ENCODE measurements around the gene STX5.
"Not testable (repeated sequence)": the region's sequence is repeated elsewhere in the genome, so short reads cannot be mapped to it uniquely, and the experiment has no call there.

Gene STX5

DNA sequence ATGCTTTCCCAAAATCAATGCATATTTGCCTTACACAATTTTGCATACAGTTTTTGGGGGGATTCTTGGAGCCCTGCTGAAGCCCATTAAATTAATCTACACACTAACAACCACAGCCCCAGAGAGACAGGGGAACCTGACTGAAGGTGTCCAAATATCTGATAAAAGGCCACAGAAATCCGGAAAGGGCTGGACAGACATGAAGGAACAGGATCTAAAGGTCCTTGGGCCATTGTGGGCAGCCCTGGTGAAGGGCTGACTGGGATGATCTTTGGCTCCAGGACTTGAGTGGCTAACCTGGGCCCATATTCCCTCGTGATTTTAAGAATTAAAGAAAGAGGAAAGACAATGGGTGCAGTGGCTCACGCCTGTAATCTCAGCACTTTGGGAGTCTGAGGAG is 14.3 kb upstream of the STX5 start:
- H4K20me1 ChIP-seq (ENCODE audit: insufficient read depth, low read length) = no peaks in the 10 kb centered on the region
- DNase-seq = no peak
- TF ChIP-seq, protein P1, sequence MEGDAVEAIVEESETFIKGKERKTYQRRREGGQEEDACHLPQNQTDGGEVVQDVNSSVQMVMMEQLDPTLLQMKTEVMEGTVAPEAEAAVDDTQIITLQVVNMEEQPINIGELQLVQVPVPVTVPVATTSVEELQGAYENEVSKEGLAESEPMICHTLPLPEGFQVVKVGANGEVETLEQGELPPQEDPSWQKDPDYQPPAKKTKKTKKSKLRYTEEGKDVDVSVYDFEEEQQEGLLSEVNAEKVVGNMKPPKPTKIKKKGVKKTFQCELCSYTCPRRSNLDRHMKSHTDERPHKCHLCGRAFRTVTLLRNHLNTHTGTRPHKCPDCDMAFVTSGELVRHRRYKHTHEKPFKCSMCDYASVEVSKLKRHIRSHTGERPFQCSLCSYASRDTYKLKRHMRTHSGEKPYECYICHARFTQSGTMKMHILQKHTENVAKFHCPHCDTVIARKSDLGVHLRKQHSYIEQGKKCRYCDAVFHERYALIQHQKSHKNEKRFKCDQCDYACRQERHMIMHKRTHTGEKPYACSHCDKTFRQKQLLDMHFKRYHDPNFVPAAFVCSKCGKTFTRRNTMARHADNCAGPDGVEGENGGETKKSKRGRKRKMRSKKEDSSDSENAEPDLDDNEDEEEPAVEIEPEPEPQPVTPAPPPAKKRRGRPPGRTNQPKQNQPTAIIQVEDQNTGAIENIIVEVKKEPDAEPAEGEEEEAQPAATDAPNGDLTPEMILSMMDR (IDR thresholded peaks at IDR 0.05; ENCODE audit: borderline replicate concordance, extremely low read depth, low read length, poor library complexity, severe bottlenecking) = no peak
- no peak for TF ChIP-seq EZH2 (IDR thresholded peaks at IDR 0.05; ENCODE audit: borderline replicate concordance, low read depth, low read length, severe bottlenecking)
- no peak for ATAC-seq (ENCODE audit: insufficient read depth, low read depth)
- no peak overlapping the region for H2AFZ ChIP-seq (ENCODE audit: low read depth, low read length)
- H3K27ac ChIP-seq (ENCODE audit: low read length) = no peak overlapping the region
- no peak overlapping the region for H3K9ac ChIP-seq (ENCODE audit: low read depth, low read length)
- no peaks in the 10 kb centered on the region for H3K36me3 ChIP-seq (ENCODE audit: insufficient read depth, low read length)
- H3K9me3 ChIP-seq (ENCODE audit: insufficient read depth, low read length, severe bottlenecking) = no peaks in the 10 kb centered on the region
- H3K4me2 ChIP-seq (ENCODE audit: insufficient read depth, low read length) = no peak overlapping the region
- no peaks in the 10 kb centered on the region for H3K79me2 ChIP-seq (ENCODE audit: insufficient read depth, low read length)
- no peak overlapping the region for H3K4me3 ChIP-seq (ENCODE audit: low read depth in 1 of 2, low read length in 2 of 2)
- H3K27me3 ChIP-seq (ENCODE audit: insufficient read depth, low read length, poor library complexity) = no peaks in the 10 kb centered on the region
- peaks cover 17% of the 10 kb centered on the region for H3K4me1 ChIP-seq (ENCODE audit: insufficient read depth, low read length)

DNA sequence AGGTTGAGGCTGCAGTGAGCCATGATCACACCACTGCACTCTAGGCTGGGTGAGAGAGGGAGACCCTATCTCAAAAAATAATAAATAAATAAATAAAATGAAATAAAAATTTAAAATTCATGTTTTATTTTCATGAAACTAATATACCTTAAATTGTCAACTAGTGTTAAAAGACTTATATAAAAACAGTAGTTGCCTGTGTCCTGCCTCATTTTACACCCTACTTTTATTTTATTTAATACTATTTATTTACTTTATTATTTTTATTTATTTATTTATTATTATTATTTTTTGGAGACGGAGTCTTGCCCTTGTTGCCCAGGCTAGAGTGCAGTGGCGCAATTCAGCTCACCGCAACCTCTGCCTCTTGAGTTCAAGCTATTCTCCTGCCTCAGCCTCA is 12.3 kb upstream of the STX5 start:
- Histone ChIP-seq H3K4me3 (ENCODE audit: low read depth in 1 of 2, low read length in 2 of 2) (no peak overlapping the region), H3K79me2 (ENCODE audit: insufficient read depth, low read length) (peaks cover 3% of the 10 kb centered on the region), H2AFZ (ENCODE audit: low read depth, low read length) (no peak overlapping the region), H3K9ac (ENCODE audit: low read depth, low read length) (no peak overlapping the region), H3K27ac (ENCODE audit: low read length) (no peak overlapping the region), H3K36me3 (ENCODE audit: insufficient read depth, low read length) (no peaks in the 10 kb centered on the region), H3K27me3 (ENCODE audit: insufficient read depth, low read length, poor library complexity) (no peaks in the 10 kb centered on the region), H3K4me2 (ENCODE audit: insufficient read depth, low read length) (no peak overlapping the region), H3K4me1 (ENCODE audit: insufficient read depth, low read length) (peaks cover 24% of the 10 kb centered on the region), H4K20me1 (ENCODE audit: insufficient read depth, low read length) (no peaks in the 10 kb centered on the region), H3K9me3 (ENCODE audit: insufficient read depth, low read length, severe bottlenecking) (no peaks in the 10 kb centered on the region)
- DNase-seq (no peak), ATAC-seq (ENCODE audit: insufficient read depth, low read depth) (no peak)
- TF ChIP-seq, protein P1 (IDR thresholded peaks at IDR 0.05; ENCODE audit: borderline replicate concordance, extremely low read depth, low read length, poor library complexity, severe bottlenecking) = no peak
- TF ChIP-seq EZH2 (IDR thresholded peaks at IDR 0.05; ENCODE audit: borderline replicate concordance, low read depth, low read length, severe bottlenecking) = no peak

DNA sequence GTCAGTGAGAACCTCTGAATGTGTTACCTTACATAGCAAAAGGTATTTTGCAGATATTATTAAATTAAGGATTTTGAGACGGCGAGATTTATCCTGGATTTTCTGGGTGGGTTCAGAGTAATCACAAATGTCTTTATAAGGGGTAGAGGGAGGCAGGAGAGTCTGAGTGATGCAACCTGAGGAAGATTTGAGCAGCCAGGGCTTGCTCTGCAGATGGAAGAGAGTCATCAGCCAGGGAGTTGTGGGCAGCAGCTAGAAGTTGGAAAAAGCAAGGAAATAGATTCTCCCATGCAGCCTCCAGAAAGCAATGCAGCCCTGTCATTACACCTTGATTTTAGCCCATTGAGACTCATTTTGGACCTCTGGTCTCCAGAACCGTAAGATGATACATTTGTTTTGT is 11.6 kb upstream of the STX5 start:
- Histone ChIP-seq H3K4me2 (ENCODE audit: insufficient read depth, low read length) (no peak overlapping the region), H2AFZ (ENCODE audit: low read depth, low read length) (no peak overlapping the region), H4K20me1 (ENCODE audit: insufficient read depth, low read length) (no peaks in the 10 kb centered on the region), H3K4me1 (ENCODE audit: insufficient read depth, low read length) (peaks cover 26% of the 10 kb centered on the region), H3K79me2 (ENCODE audit: insufficient read depth, low read length) (peaks cover 10% of the 10 kb centered on the region), H3K4me3 (ENCODE audit: low read depth in 1 of 2, low read length in 2 of 2) (no peak overlapping the region), H3K9me3 (ENCODE audit: insufficient read depth, low read length, severe bottlenecking) (no peaks in the 10 kb centered on the region), H3K36me3 (ENCODE audit: insufficient read depth, low read length) (no peaks in the 10 kb centered on the region), H3K27me3 (ENCODE audit: insufficient read depth, low read length, poor library complexity) (no peaks in the 10 kb centered on the region), H3K9ac (ENCODE audit: low read depth, low read length) (no peak overlapping the region; the same call in 1 of the 2 replicates), H3K27ac (ENCODE audit: low read length) (0 out of 2 replicates have a peak overlapping the region, but pooled peaks have one; percentile 31)
- ATAC-seq (ENCODE audit: insufficient read depth, low read depth) (no peak), DNase-seq (no peak)
- TF ChIP-seq, protein P1 (IDR thresholded peaks at IDR 0.05; ENCODE audit: borderline replicate concordance, extremely low read depth, low read length, poor library complexity, severe bottlenecking) = no peak
- TF ChIP-seq EZH2 (IDR thresholded peaks at IDR 0.05; ENCODE audit: borderline replicate concordance, low read depth, low read length, severe bottlenecking) = no peak

DNA sequence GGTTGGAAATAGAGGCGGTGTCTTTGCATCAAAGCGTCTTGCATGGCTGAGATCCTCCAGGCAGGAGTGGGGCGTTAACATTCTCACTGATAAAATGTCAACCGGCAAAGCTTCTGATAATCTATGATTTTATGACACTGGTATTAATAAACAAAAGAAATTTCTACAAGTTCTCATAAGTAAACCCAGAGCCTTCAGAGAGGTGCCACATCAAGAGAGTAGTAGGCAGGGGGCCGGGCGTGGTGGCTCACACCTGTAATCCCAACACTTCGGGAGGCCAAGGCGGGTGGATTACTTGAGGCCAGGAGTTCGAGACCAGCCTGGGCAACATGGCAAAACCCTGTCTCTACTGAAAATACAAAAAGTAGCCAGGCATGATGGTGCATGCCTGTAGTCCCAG is 11.0 kb upstream of the STX5 start:
- not testable (repeated sequence) for DNase-seq; ATAC-seq (ENCODE audit: insufficient read depth, low read depth); H3K27me3 ChIP-seq (ENCODE audit: insufficient read depth, low read length, poor library complexity); H4K20me1 ChIP-seq (ENCODE audit: insufficient read depth, low read length); H3K36me3 ChIP-seq (ENCODE audit: insufficient read depth, low read length); H3K9me3 ChIP-seq (ENCODE audit: insufficient read depth, low read length, severe bottlenecking)
- Histone ChIP-seq H3K4me1 (ENCODE audit: insufficient read depth, low read length) (peaks cover 32% of the 10 kb centered on the region), H3K27ac (ENCODE audit: low read length) (peak overlapping the region; percentile 94), H3K9ac (ENCODE audit: low read depth, low read length) (peak overlapping the region; percentile 74), H3K79me2 (ENCODE audit: insufficient read depth, low read length) (peaks cover 15% of the 10 kb centered on the region), H3K4me3 (ENCODE audit: low read depth in 1 of 2, low read length in 2 of 2) (peak overlapping the region in 1 of 2 experiments; percentile 59; a peak in 2 of 4 replicates), H3K4me2 (ENCODE audit: insufficient read depth, low read length) (peak overlapping the region; percentile 77), H2AFZ (ENCODE audit: low read depth, low read length) (peak overlapping the region; percentile 78)
